Right atrium auricular region (tissue), 2 donors: ENCODE results near the gene GALNT12. TPM values are rescaled to one million over a fixed set of nuclear protein-coding genes. Genes with fewer than 3 reads are reported as not detected.

Source experiments
- DNase-seq: peaks from one replicate; pipeline ENCODE4 v3.0.0-alpha.2; 2019; ENCODE audit warnings: low spot score
- H3K27ac ChIP-seq, 2 donors: fragments of 200-600 bp; sonication (generic); 1 replicate in 1 of 2; 2 replicates in 1 of 2; pipeline ENCODE4 v1.5.1; 2016 to 2019
- H3K27me3 ChIP-seq, 2 donors: fragments of 200-600 bp; sonication (generic); one replicate each; pipeline versions ENCODE4 v1.5.1 to v1.6.0; 2017 to 2019
- H3K36me3 ChIP-seq: fragments of 200-600 bp; sonication (generic); one replicate; pipeline ENCODE4 v1.5.1; 2016
- H3K4me1 ChIP-seq, 2 donors: fragments of 200-600 bp; sonication (generic); one replicate each; pipeline versions ENCODE4 v1.5.1 to v1.6.0; 2017 to 2019
- H3K4me3 ChIP-seq, 2 donors: fragments of 200-600 bp; sonication (generic); 1 replicate in 1 of 2; 2 replicates in 1 of 2; pipeline ENCODE4 v1.5.1; 2017 to 2019; ENCODE audit warnings: mild to moderate bottlenecking in 1 of 2, moderate library complexity in 1 of 2
- H3K9me3 ChIP-seq, 2 donors: fragments of 200-600 bp; sonication (generic); one replicate each; pipeline ENCODE4 v1.5.1; 2019
- CTCF ChIP-seq, 2 donors: fragments of 200-600 bp; sonication (generic); IDR thresholded peaks; one replicate each; pipeline ENCODE4 v1.5.1; 2019; ENCODE audit warnings: antibody characterized with exemption in 2 of 2
- total RNA-seq, 2 donors: library from RNA; depleted of rRNA; stranded (reverse); fragments of >200 nt; gene quantifications; one replicate each; pipeline ENCODE4 v1.1.0, GENCODE V29; 2016

Gene GALNT12
- total RNA-seq, 2 donors from 2014 or later, result 0.33 to 2.7 TPM

- Histone ChIP-seq H3K36me3 (no peaks in the 10 kb centered on the region), H3K4me3 (no peak overlapping the region), H3K27me3 (no peaks in the 10 kb centered on the region), H3K27ac (peak overlapping the region; percentile 47 to 57), H3K9me3 (no peaks in the 10 kb centered on the region), H3K4me1 (peaks cover 0 to 85% of the 10 kb centered on the region in 2 donors)
- no peak for TF ChIP-seq CTCF (IDR thresholded peaks at IDR 0.05)
- no peak for DNase-seq
Observed at GRCh38 chr9:98885575-98886295, 78.3 kb downstream of the GALNT12 start.

GRCh38 chr9:98886691-98887229, 79.3 kb downstream of the GALNT12 start:
- H3K4me3 ChIP-seq, result no peak overlapping the region
- no peak for TF ChIP-seq CTCF (IDR thresholded peaks at IDR 0.05)
- peaks cover 0 to 82% of the 10 kb centered on the region in 2 donors for H3K4me1 ChIP-seq
- peak overlapping the region; percentile 47 to 57 for H3K27ac ChIP-seq
- H3K36me3 ChIP-seq, result no peaks in the 10 kb centered on the region
- DNase-seq, result no peak
- H3K9me3 ChIP-seq, result no peaks in the 10 kb centered on the region
- no peaks in the 10 kb centered on the region for H3K27me3 ChIP-seq

- H3K36me3 ChIP-seq, result no peaks in the 10 kb centered on the region
- H3K9me3 ChIP-seq, result no peaks in the 10 kb centered on the region
- H3K4me1 ChIP-seq, result peaks cover 0 to 70% of the 10 kb centered on the region in 2 donors
- TF ChIP-seq CTCF (IDR thresholded peaks at IDR 0.05), result no peak
- H3K27me3 ChIP-seq, result no peaks in the 10 kb centered on the region
- DNase-seq, result no peak
- H3K4me3 ChIP-seq, result no peak overlapping the region
- H3K27ac ChIP-seq, result peak overlapping the region in 1 of 2 donors; percentile 34
Observed at GRCh38 chr9:98887918-98888510, 80.5 kb downstream of the GALNT12 start.

- H3K4me1 ChIP-seq, result peaks cover 0 to 62% of the 10 kb centered on the region in 2 donors
- H3K27me3 ChIP-seq, result no peaks in the 10 kb centered on the region
- no peak for TF ChIP-seq CTCF (IDR thresholded peaks at IDR 0.05)
- peak overlapping the region; percentile 1 to 34 for H3K27ac ChIP-seq
- DNase-seq, result no peak
- H3K4me3 ChIP-seq, result no peak overlapping the region
- no peaks in the 10 kb centered on the region for H3K36me3 ChIP-seq
- no peaks in the 10 kb centered on the region for H3K9me3 ChIP-seq
Observed at GRCh38 chr9:98888801-98889421, 81.4 kb downstream of the GALNT12 start.

- Histone ChIP-seq H3K9me3 (no peaks in the 10 kb centered on the region), H3K4me1 (peaks cover 0 to 48% of the 10 kb centered on the region in 2 donors), H3K27me3 (no peaks in the 10 kb centered on the region), H3K4me3 (no peak overlapping the region), H3K36me3 (no peaks in the 10 kb centered on the region), H3K27ac (peak overlapping the region in 1 of 2 donors; percentile 34)
- DNase-seq, result no peak
- no peak for TF ChIP-seq CTCF (IDR thresholded peaks at IDR 0.05)
Observed at GRCh38 chr9:98890256-98890655, 82.8 kb downstream of the GALNT12 start.
